SU-DHL-6 (cell line): ENCODE data around the gene ANXA6.

Experiments used
- CTCF ChIP-seq: fragments of 200-600 bp; sonication (generic); IDR thresholded peaks from one replicate; pipeline ENCODE4 v1.5.1; 2017; ENCODE audit warnings: antibody characterized with exemption, mild to moderate bottlenecking, low read length, moderate library complexity; ENCODE audit not compliant: insufficient read depth, poor library complexity, severe bottlenecking
- EZH2phosphoT487 ChIP-seq: fragments of 200-600 bp; sonication (generic), shearing (Covaris generic); conservative IDR thresholded peaks from 2 replicates; pipeline ENCODE4 v1.6.1; 2018; ENCODE audit warnings: mild to moderate bottlenecking, antibody characterized with exemption, low read length, moderate library complexity, mixed read lengths

- TF ChIP-seq CTCF (no peak), EZH2phosphoT487 (no peak)
Measured at GRCh38 chr5:151178372-151178771, 20.8 kb upstream of the ANXA6 start.
